Mesenchymal stem cell (in vitro differentiated cells and primary cell): ENCODE measurements around the gene MT1F.
A peak's percentile ranks its signal among the peaks of the same experiment; 100 is the strongest.
"Not testable (repeated sequence)": the region's sequence is repeated elsewhere in the genome, so short reads cannot be mapped to it uniquely, and the experiment has no call there.

Source experiments
- DNase-seq: peaks from one replicate; pipeline ENCODE4 v3.0.0-alpha.2; 2013
- H2AFZ ChIP-seq: one replicate; pipeline ENCODE4 v1.6.1; 2013; ENCODE audit warnings: low read depth, mild to moderate bottlenecking, control low read depth, inconsistent platforms, low read length, moderate library complexity
- H2AK5ac ChIP-seq: 2 replicates; pipeline ENCODE4 v1.6.1; 2013; ENCODE audit warnings: low read length, moderate library complexity, mild to moderate bottlenecking, inconsistent platforms; ENCODE audit not compliant: severe bottlenecking
- H2BK120ac ChIP-seq: one replicate; pipeline ENCODE4 v1.6.1; 2013; ENCODE audit warnings: low read depth, mild to moderate bottlenecking, inconsistent platforms, low read length, moderate library complexity
- H2BK12ac ChIP-seq, 2 experiments: one replicate each; pipeline ENCODE4 v1.6.1; 2013; ENCODE audit warnings: inconsistent platforms in 2 of 2, low read length in 2 of 2, mild to moderate bottlenecking in 2 of 2, moderate library complexity in 2 of 2, control low read depth in 1 of 2
- H2BK15ac ChIP-seq: one replicate; pipeline ENCODE4 v1.6.1; 2013; ENCODE audit warnings: mild to moderate bottlenecking, low read depth, inconsistent platforms; ENCODE audit not compliant: poor library complexity, severe bottlenecking
- H2BK5ac ChIP-seq: 2 replicates; pipeline ENCODE4 v1.6.1; 2013; ENCODE audit warnings: low read depth, mild to moderate bottlenecking, low read length, control low read depth, inconsistent platforms; ENCODE audit not compliant: poor library complexity, severe bottlenecking
- H3K14ac ChIP-seq, 2 experiments: one replicate each; pipeline ENCODE4 v1.6.1; 2013; ENCODE audit warnings: inconsistent platforms in 2 of 2, low read length in 2 of 2, control low read depth in 1 of 2, mild to moderate bottlenecking in 1 of 2, moderate library complexity in 1 of 2
- H3K18ac ChIP-seq, 2 experiments: one replicate each; pipeline ENCODE4 v1.6.1; 2013; ENCODE audit warnings: inconsistent platforms in 2 of 2, low read length in 2 of 2, control low read depth in 1 of 2, low read depth in 1 of 2, mild to moderate bottlenecking in 1 of 2
- H3K23ac ChIP-seq, 2 experiments: one replicate each; pipeline ENCODE4 v1.6.1; 2013; ENCODE audit warnings: inconsistent platforms in 2 of 2, low read length in 2 of 2, mild to moderate bottlenecking in 2 of 2, moderate library complexity in 2 of 2, control low read depth in 1 of 2
- H3K27ac ChIP-seq: 2 replicates; pipeline ENCODE4 v1.5.1; 2013; ENCODE audit warnings: mild to moderate bottlenecking, moderate library complexity, low read length, control low read depth, inconsistent platforms; ENCODE audit not compliant: poor library complexity, severe bottlenecking
- H3K27me3 ChIP-seq, 2 experiments: 2 replicates each; pipeline versions ENCODE4 v1.6.1 to v1.7.0; 2013; ENCODE audit warnings: low read length in 2 of 2, mild to moderate bottlenecking in 2 of 2, moderate library complexity in 2 of 2, control low read depth in 1 of 2, inconsistent platforms in 1 of 2; ENCODE audit not compliant: control insufficient read depth in 1 of 2, insufficient read depth in 1 of 2
- H3K36me3 ChIP-seq, 2 experiments: 2 replicates each; pipeline versions ENCODE4 v1.6.1 to v1.7.0; 2013; ENCODE audit warnings: low read length in 2 of 2, control low read depth in 1 of 2, inconsistent platforms in 1 of 2, low read depth in 1 of 2, mild to moderate bottlenecking in 1 of 2; ENCODE audit not compliant: insufficient read depth in 2 of 2, control insufficient read depth in 1 of 2
- H3K4ac ChIP-seq, 2 experiments: one replicate each; pipeline ENCODE4 v1.6.1; 2013; ENCODE audit warnings: inconsistent platforms in 2 of 2, low read length in 2 of 2, mild to moderate bottlenecking in 2 of 2, moderate library complexity in 2 of 2, control low read depth in 1 of 2, low read depth in 1 of 2
- H3K4me1 ChIP-seq: 2 replicates; pipeline ENCODE4 v1.6.1; 2013; ENCODE audit warnings: low read depth, low read length, control low read depth; ENCODE audit not compliant: control insufficient read depth, insufficient read depth
- H3K4me2 ChIP-seq: 2 replicates; pipeline ENCODE4 v1.6.1; 2013; ENCODE audit warnings: low read length, mild to moderate bottlenecking, inconsistent platforms; ENCODE audit not compliant: poor library complexity, severe bottlenecking
- H3K4me3 ChIP-seq, 2 experiments: 2 replicates each; pipeline versions ENCODE4 v1.5.1 to v1.7.0; 2013; ENCODE audit warnings: low read length in 2 of 2, mild to moderate bottlenecking in 2 of 2, control low read depth in 1 of 2, low read depth in 1 of 2; ENCODE audit not compliant: insufficient read depth in 1 of 2
- H3K79me1 ChIP-seq: replicated peaks from 2 replicates; pipeline ENCODE4 v1.6.1; 2013; ENCODE audit warnings: mild to moderate bottlenecking, control low read depth, low read length, inconsistent platforms; ENCODE audit not compliant: poor library complexity, severe bottlenecking
- H3K9ac ChIP-seq: 2 replicates; pipeline ENCODE4 v1.7.0; 2013; ENCODE audit warnings: mild to moderate bottlenecking, low read length, moderate library complexity
- H3K9me3 ChIP-seq: 2 replicates; pipeline ENCODE4 v1.7.0; 2013; ENCODE audit warnings: mild to moderate bottlenecking, low read length; ENCODE audit not compliant: control insufficient read depth
- H4K8ac ChIP-seq: one replicate; pipeline ENCODE4 v1.6.1; 2013; ENCODE audit warnings: inconsistent platforms, mild to moderate bottlenecking, low read length, moderate library complexity
- H4K91ac ChIP-seq: one replicate; pipeline ENCODE4 v1.6.1; 2013; ENCODE audit warnings: mild to moderate bottlenecking, low read length, inconsistent platforms
- WGBS: methylation state at CpG from one replicate; pipeline ENCODE4 v1.1.7; 2013; ENCODE audit warnings: mixed read lengths; 5-methylcytosine and 5-hydroxymethylcytosine counted together

MT1F gene

DNA sequence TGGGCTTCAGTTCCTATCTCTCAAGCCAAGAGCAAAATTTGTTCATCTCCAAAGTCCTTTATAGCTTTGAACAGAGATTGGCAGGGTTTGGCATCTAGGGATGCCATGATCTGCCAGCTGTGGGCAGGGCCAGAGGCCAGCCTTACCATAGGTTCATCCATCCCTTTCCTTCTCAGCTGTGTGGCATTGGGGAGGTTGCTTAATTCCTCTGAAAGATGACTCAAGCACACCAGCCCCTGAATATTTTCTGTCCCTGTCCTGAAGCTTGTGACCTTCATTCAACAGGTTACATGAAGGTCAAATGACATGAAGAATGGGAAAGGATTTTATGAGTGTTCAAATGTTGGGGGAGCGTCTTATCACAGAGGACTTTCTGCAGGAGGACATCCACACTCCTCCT lies 6.7 kb downstream of the MT1F start:
- Histone ChIP-seq H4K91ac (no peak overlapping the region), H3K79me1 (no peaks in the 10 kb centered on the region), H3K4ac (no peak overlapping the region), H3K9me3 (no peaks in the 10 kb centered on the region), H3K27ac (no peak overlapping the region), H3K23ac (no peak overlapping the region), H3K14ac (no peak overlapping the region), H3K4me3 (no peak overlapping the region), H2BK15ac (no peak overlapping the region), H3K27me3 (peaks cover 92 to 96% of the 10 kb centered on the region in 2 experiments), H3K36me3 (no peaks in the 10 kb centered on the region), H3K18ac (no peak overlapping the region), H2BK5ac (no peak overlapping the region), H3K9ac (no peak overlapping the region), H3K4me1 (peaks cover 18% of the 10 kb centered on the region), H2AK5ac (no peak overlapping the region), H2AFZ (no peak overlapping the region), H4K8ac (no peak overlapping the region), H2BK120ac (no peak overlapping the region), H2BK12ac (no peak overlapping the region), H3K4me2 (no peak overlapping the region)
- WGBS: no CpG with 5 or more reads among the region's 1 CpG
- DNase-seq: no peak

DNA sequence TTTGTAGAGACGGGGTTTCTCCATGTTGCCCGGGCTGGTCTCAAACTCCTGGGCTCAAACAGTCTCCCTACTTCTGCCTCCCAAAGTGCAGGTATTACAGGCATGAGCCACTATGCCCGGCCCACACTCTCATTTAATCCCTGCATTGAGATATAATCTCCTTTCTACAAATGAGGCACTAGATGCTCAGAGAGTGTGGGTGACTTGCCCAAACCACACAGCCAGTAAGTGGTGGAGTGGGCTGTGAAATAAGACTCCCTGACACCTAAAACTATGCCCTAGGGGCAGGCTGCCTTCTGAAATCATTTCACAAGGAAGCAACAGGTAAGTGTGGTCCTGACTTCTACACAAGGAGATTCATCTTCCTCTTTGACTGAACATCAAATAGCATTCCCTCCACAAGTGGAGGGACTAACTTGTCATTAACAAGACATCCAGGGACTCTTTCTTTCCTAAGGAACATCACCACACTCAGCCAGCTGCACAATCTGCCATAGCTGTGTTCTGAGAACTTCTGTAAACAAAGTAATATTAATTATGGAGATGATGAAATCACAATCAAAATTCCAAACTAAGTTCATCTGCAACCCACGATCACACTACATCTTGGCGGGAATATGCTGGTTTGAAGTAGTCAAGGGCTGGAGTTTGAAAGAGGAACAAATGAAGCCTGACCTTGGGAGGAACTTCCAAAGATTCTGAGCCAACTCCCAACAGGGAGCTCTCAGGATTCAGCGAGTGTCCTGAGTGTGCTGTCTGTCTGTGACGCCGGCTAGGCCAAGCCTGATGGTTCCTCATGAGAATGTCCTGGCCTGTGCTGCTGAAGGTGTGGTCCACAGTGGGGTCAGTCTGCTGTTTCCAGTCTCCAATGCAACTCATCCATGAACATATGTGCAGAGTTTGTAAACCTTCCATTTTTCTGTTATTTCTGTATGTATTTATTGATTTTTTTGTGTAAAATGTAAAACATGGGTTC lies 7.8 kb downstream of the MT1F start:
- not testable (repeated sequence) for DNase-seq, H4K91ac ChIP-seq, H3K9ac ChIP-seq, H4K8ac ChIP-seq, H2AK5ac ChIP-seq, H3K79me1 ChIP-seq, H2BK12ac ChIP-seq, H3K9me3 ChIP-seq, H3K23ac ChIP-seq, H2BK120ac ChIP-seq, H2BK15ac ChIP-seq, H3K4me3 ChIP-seq, H3K36me3 ChIP-seq, H2BK5ac ChIP-seq, H2AFZ ChIP-seq, H3K18ac ChIP-seq, H3K4me2 ChIP-seq, H3K27ac ChIP-seq, H3K14ac ChIP-seq, H3K4ac ChIP-seq
- H3K4me1 ChIP-seq: peaks cover 20% of the 10 kb centered on the region
- peaks cover 92 to 96% of the 10 kb centered on the region in 2 experiments for H3K27me3 ChIP-seq
- 66% methylated on average over 7 of the region's 8 CpGs for WGBS

DNA sequence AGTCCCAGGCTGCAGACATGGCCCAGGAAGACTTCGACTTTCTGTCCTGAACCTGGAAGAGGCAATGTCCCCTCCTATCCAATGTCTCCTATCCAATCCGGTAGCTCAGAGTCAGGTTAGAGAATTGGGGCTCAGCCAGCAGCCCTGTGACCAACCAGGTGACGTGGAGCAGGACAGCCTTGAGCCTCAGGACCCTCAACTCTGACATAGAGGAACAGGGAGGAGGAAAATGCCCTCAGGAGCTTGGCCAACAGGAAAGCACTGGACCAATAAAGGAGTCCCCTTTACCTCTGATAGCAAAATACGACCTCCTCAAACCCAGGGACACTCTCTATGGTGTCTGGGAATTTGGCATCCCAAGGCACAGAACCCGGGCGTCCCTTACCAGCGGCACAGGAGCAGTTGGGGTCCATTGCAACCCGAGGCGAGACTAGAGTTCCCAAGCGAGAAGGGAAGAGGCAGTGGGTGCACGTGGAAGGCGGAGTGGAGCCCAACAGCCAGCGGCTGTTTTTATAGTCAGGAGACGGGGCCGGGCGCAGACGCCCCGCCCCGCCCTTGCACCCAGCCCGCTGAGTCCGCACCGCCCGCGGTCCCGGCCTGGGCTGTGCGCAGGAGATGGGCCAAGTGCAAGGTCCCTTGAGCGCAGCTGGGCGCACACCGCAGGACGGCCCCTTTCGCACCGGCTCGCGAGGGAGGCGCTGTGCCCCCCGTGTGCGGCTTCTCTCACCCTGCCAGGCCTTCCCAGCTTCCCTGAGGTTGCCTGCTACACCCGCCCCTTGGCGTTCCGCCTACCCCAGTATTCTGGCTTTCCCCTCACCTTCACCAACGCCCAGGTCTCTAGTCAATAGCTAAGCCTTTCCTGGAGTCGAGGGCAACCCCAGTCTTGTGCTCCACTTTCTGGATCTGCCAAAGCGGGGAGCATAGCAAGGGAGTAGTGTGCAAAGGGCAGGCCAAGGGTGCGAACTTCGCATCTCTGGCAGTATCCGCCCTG lies 10.1 kb downstream of the MT1F start, which contains the start of gene MT1G:
Gene MT1G (minus strand): TSS at position 485 of the 991 bp plus-strand sequence. CDS start 72 bp downstream, at position 413.
- Histone ChIP-seq H3K14ac (no peak within 1 kb of the TSS), H2BK12ac (no peak within 1 kb of the TSS), H4K91ac (no peak within 1 kb of the TSS), H3K9ac (no peak within 1 kb of the TSS), H3K36me3 (no peaks in the 10 kb centered on the region), H3K23ac (no peak within 1 kb of the TSS), H2BK5ac (no peak within 1 kb of the TSS), H3K27ac (no peak within 1 kb of the TSS), H3K79me1 (no peaks in the 10 kb centered on the region), H3K4me3 (no peak within 1 kb of the TSS), H3K18ac (no peak within 1 kb of the TSS), H2BK15ac (no peak within 1 kb of the TSS), H3K27me3 (peaks cover 73 to 94% of the 10 kb centered on the region in 2 experiments), H3K4me2 (peak within 1 kb of the TSS; percentile 32), H2AFZ (no peak within 1 kb of the TSS), H2BK120ac (no peak within 1 kb of the TSS), H3K4ac (no peak within 1 kb of the TSS), H4K8ac (no peak within 1 kb of the TSS), H2AK5ac (no peak within 1 kb of the TSS), H3K4me1 (peaks cover 18% of the 10 kb centered on the region), H3K9me3 (no peaks in the 10 kb centered on the region)
- 5% methylated on average over 45 of the region's 46 CpGs for WGBS
- DNase-seq: no peak
